Cardiac muscle cell (in vitro differentiated cells and primary cell): ENCODE data around the gene GAB2. TPM values are rescaled to one million over a fixed set of nuclear protein-coding genes. Genes with fewer than 3 reads are reported as not detected.

Source experiments
- DNase-seq, 2 donors: peaks; one replicate each; pipeline versions ENCODE4 v3.0.0 to v3.0.0-alpha.2; 2010 to 2017; ENCODE audit warnings: low read depth in 1 of 2, low spot score in 1 of 2
- H3K27ac ChIP-seq: fragments of 200-600 bp; sonication (generic); 2 replicates; pipeline ENCODE4 v1.5.1; 2016
- H3K27me3 ChIP-seq: fragments of 200-600 bp; sonication (generic); 2 replicates; pipeline ENCODE4 v1.6.0; 2016; ENCODE audit warnings: control low read depth
- H3K36me3 ChIP-seq: fragments of 200-600 bp; sonication (generic); 2 replicates; pipeline ENCODE4 v1.5.1; 2016; ENCODE audit warnings: control low read depth
- H3K4me1 ChIP-seq: fragments of 200-600 bp; sonication (generic); 2 replicates; pipeline ENCODE4 v1.8.1; 2017; ENCODE audit warnings: low read depth, mild to moderate bottlenecking, mixed run types
- H3K4me3 ChIP-seq: fragments of 200-600 bp; sonication (generic); 2 replicates; pipeline ENCODE4 v1.5.1; 2016; ENCODE audit warnings: mild to moderate bottlenecking
- H3K9me3 ChIP-seq: fragments of 200-600 bp; sonication (generic); 2 replicates; pipeline ENCODE4 v1.5.1; 2017; ENCODE audit warnings: low read depth, mild to moderate bottlenecking, control low read depth
- polyA plus RNA-seq: library from polyadenylated mRNA; unstranded; fragments of >200 nt; fragmentation: Nextera tagmentation; extraction: Ambion mirVana; gene quantifications from 2 replicates; pipeline ENCODE4 v1.2.1, GENCODE V29; 2016
- total RNA-seq: library from RNA; depleted of rRNA; stranded (reverse); fragments of >200 nt; gene quantifications from 2 replicates; pipeline ENCODE4 v1.2.3, GENCODE V29; 2016
- TF ChIP-seq, protein P1 (sequence below): IDR thresholded peaks from 2 replicates; pipeline ENCODE4 v1.5.1; 2012; ENCODE audit warnings: low read depth, mild to moderate bottlenecking, low read length

GAB2 gene
- total and polyA plus RNA-seq, 2 experiments from 2014 or later: 5.3 to 18.0 TPM

DNA sequence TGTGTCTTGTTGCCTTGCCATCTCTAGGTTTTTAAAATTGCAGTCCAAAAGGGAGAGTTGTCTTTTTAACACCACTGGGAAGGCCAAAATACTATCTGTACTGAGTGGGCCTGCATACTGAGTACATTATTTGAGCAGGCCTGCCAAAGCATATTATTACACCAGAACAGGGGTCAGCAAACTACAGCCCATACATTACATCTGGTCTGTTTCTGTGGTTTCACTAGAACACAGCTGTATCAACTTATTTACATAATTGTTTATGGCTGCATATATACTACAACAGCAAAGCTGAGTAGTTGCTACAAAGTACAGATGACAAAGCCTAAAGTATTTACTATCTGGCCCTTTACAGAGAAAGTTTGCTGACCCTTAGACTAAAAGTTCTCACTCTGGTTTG lies 154.9 kb downstream of the GAB2 start:
- TF ChIP-seq, protein P1, sequence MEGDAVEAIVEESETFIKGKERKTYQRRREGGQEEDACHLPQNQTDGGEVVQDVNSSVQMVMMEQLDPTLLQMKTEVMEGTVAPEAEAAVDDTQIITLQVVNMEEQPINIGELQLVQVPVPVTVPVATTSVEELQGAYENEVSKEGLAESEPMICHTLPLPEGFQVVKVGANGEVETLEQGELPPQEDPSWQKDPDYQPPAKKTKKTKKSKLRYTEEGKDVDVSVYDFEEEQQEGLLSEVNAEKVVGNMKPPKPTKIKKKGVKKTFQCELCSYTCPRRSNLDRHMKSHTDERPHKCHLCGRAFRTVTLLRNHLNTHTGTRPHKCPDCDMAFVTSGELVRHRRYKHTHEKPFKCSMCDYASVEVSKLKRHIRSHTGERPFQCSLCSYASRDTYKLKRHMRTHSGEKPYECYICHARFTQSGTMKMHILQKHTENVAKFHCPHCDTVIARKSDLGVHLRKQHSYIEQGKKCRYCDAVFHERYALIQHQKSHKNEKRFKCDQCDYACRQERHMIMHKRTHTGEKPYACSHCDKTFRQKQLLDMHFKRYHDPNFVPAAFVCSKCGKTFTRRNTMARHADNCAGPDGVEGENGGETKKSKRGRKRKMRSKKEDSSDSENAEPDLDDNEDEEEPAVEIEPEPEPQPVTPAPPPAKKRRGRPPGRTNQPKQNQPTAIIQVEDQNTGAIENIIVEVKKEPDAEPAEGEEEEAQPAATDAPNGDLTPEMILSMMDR: no peak
- H3K27ac ChIP-seq: peak overlapping the region; percentile 62
- no peaks in the 10 kb centered on the region for H3K9me3 ChIP-seq
- DNase-seq: no peak
- H3K36me3 ChIP-seq: no peaks in the 10 kb centered on the region
- no peaks in the 10 kb centered on the region for H3K27me3 ChIP-seq
- H3K4me1 ChIP-seq: peaks cover 15% of the 10 kb centered on the region
- no peak overlapping the region for H3K4me3 ChIP-seq

DNA sequence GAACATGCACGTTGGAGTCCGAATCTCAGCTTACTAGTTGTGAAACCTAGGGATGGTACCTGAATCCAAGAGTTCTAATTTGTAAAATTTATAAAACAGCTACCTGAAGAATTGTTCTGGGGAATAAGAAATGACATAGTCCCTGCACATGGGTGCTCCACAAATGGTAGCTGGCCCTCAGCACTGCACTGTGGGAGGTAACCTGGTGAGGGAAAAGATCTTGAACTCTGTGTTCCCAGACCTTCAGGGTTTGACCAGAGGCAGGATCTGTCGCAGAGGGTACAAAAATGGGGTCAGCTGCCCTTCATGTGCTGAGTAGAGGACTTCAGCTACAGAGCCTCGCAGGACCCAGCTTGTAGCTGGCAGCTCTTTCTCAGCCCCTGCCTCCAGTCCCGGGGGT lies 155.4 kb downstream of the GAB2 start:
- H3K4me1 ChIP-seq: peaks cover 15% of the 10 kb centered on the region
- H3K36me3 ChIP-seq: no peaks in the 10 kb centered on the region
- H3K4me3 ChIP-seq: no peak overlapping the region
- H3K27me3 ChIP-seq: no peaks in the 10 kb centered on the region
- no peaks in the 10 kb centered on the region for H3K9me3 ChIP-seq
- H3K27ac ChIP-seq: peak overlapping the region; percentile 62
- no peak for DNase-seq
- TF ChIP-seq, protein P1: no peak

DNA sequence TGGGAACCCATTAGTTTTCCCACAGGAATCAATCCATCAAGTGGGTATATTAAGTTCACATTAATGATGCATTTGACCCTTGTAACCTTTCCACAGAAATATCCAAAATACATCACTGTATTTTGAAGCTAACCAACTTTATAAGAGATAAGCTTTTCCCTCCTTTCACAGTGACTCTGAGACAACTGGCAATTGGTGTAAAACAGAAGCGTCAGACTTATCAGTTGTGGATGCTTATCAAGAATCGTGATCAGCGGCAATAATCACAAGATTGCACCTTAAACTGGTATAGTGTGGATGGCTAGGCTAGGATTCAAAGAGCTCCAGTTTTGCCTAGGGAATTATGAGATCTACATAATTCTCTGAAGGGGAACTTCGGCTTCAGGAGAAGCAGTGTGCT lies 155.8 kb downstream of the GAB2 start:
- H3K27me3 ChIP-seq: no peaks in the 10 kb centered on the region

DNA sequence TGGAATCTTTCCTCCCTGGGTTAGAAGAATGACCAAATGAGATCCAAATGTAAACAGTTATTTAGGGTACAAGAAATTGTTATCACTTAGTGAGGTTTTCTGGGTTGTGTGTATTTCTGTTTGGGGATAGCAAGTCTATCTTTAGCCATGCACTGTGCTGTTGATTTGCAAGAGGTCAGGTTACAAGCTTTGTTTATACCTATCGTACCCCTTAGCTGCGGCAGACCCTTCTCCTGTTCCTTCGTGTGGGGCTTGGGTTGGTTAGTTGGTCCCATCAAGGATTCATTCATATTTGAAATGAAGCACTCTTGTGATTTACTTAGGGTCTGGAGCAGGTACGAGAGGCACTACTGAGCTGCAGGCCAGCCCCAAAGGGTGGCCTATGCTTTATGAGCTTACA lies 156.3 kb downstream of the GAB2 start:
- Histone ChIP-seq H3K9me3 (no peaks in the 10 kb centered on the region), H3K4me3 (no peak overlapping the region), H3K4me1 (peaks cover 15% of the 10 kb centered on the region), H3K27ac (peak overlapping the region; percentile 62), H3K36me3 (no peaks in the 10 kb centered on the region), H3K27me3 (no peaks in the 10 kb centered on the region)
- TF ChIP-seq, protein P1: no peak
- DNase-seq: peak in 1 of 2 donors; percentile 29

More for the DNA sequence above, 155.8 kb downstream of the GAB2 start:
- Histone ChIP-seq H3K27ac (peak overlapping the region; percentile 62), H3K36me3 (no peaks in the 10 kb centered on the region), H3K4me1 (peaks cover 15% of the 10 kb centered on the region), H3K9me3 (no peaks in the 10 kb centered on the region), H3K4me3 (no peak overlapping the region)
- DNase-seq: no peak
- TF ChIP-seq, protein P1: no peak

GRCh38 chr11:78259777-78260487 lies 157.7 kb downstream of the GAB2 start:
- H3K27ac ChIP-seq: no peak overlapping the region
- peaks cover 15% of the 10 kb centered on the region for H3K4me1 ChIP-seq
- no peaks in the 10 kb centered on the region for H3K36me3 ChIP-seq
- TF ChIP-seq, protein P1: no peak
- no peaks in the 10 kb centered on the region for H3K9me3 ChIP-seq
- DNase-seq: no peak
- no peak overlapping the region for H3K4me3 ChIP-seq
- H3K27me3 ChIP-seq: no peaks in the 10 kb centered on the region
